K562 (cell line): ENCODE results near the gene PIGH.

Experiments
- AFF1 ChIP-seq, 2 experiments: fragments of 450-650 bp; IDR thresholded peaks; 2 replicates each; pipeline ENCODE4 v1.6.1; 2018; ENCODE audit warnings: mild to moderate bottlenecking in 2 of 2, low read depth in 1 of 2; ENCODE audit not compliant: partially characterized antibody in 2 of 2
- ATF7 ChIP-seq: fragments of 450-650 bp; IDR thresholded peaks from 2 replicates; pipeline ENCODE4 v1.7.1; 2014; ENCODE audit warnings: mild to moderate bottlenecking, moderate library complexity
- CTCF ChIP-seq, 3 experiments: IDR thresholded peaks in 2 of 3; conservative IDR thresholded peaks in 1 of 3; 2 replicates each; pipeline ENCODE4 v1.5.1; 2011 to 2012; ENCODE audit warnings: low read length in 3 of 3, mild to moderate bottlenecking in 3 of 3, control low read depth in 2 of 3, improper control_type of control experiment in 1 of 3, inconsistent platforms in 1 of 3, low read depth in 1 of 3, mixed read lengths in 1 of 3, moderate library complexity in 1 of 3; ENCODE audit not compliant: insufficient read depth in 2 of 3
- POLR2AphosphoS5 ChIP-seq: IDR thresholded peaks from 2 replicates; pipeline ENCODE4 v1.6.1; 2011; ENCODE audit warnings: mild to moderate bottlenecking, low read depth, low read length, moderate library complexity; ENCODE audit not compliant: control insufficient read depth, insufficient read depth
- SMC3 ChIP-seq: conservative IDR thresholded peaks from 2 replicates; pipeline ENCODE4 v1.6.1; 2011; ENCODE audit warnings: low read depth, low read length, improper control_type of control experiment; ENCODE audit not compliant: insufficient read depth
- TCF7 ChIP-seq: sonication (generic); IDR thresholded peaks from 2 replicates; pipeline ENCODE4 v1.6.1; 2016; ENCODE audit warnings: antibody characterized with exemption, borderline replicate concordance
- ZNF263 ChIP-seq: sonication (generic); formaldehyde crosslinking; IDR thresholded peaks from 2 replicates; pipeline ENCODE4 v1.8.0; 2022; ENCODE audit warnings: mild to moderate bottlenecking, missing genetic modification reagents, borderline replicate concordance

- TF ChIP-seq SMC3 (no peak), AFF1 (IDR thresholded peaks at IDR 0.05; ENCODE audit: low read depth in 1 of 2, partially characterized antibody in 2 of 2) (no peak), ATF7 (no peak), POLR2AphosphoS5 (no peak), ZNF263 (CRISPR knock-in tag) (no peak), CTCF (IDR thresholded peaks at IDR 0.05 in 2 of 3, conservative IDR thresholded peaks at IDR 0.05 in 1 of 3; ENCODE audit: insufficient read depth in 2 of 3, low read depth in 1 of 3, low read length in 3 of 3) (no peak), TCF7 (no peak)
Measured at GRCh38 chr14:67562025-67562775, 37.9 kb downstream of the PIGH start.
